Measurements from ENCODE around the gene ACER2. TPM values are rescaled to one million over a fixed set of nuclear protein-coding genes. Genes with fewer than 3 reads are reported as not detected.

The ACER2 gene
- total and polyA plus RNA-seq, 2 donors (not counting 1 experiment from before 2014, with no cell fraction given), result 1.2 to 4.5 TPM

- H3K27me3 ChIP-seq (ENCODE audit: control insufficient read depth, insufficient read depth, low read length), result no peaks in the 10 kb centered on the region
- no peaks in the 10 kb centered on the region for H3K79me2 ChIP-seq (ENCODE audit: control insufficient read depth, insufficient read depth, low read length)
- no peak for DNase-seq (ENCODE audit: low read depth in 2 of 2)
- H3K27ac ChIP-seq (ENCODE audit: insufficient read depth, low read length), result no peak overlapping the region
- no peak overlapping the region for H3K9ac ChIP-seq (ENCODE audit: insufficient read depth, low read length)
- no peak overlapping the region for H3K4me3 ChIP-seq (replicated peaks in 1 of 4; ENCODE audit: control extremely low read depth in 1 of 4, insufficient read depth in 1 of 4, low read depth in 3 of 4, low read length in 4 of 4)
- TF ChIP-seq, protein P1, sequence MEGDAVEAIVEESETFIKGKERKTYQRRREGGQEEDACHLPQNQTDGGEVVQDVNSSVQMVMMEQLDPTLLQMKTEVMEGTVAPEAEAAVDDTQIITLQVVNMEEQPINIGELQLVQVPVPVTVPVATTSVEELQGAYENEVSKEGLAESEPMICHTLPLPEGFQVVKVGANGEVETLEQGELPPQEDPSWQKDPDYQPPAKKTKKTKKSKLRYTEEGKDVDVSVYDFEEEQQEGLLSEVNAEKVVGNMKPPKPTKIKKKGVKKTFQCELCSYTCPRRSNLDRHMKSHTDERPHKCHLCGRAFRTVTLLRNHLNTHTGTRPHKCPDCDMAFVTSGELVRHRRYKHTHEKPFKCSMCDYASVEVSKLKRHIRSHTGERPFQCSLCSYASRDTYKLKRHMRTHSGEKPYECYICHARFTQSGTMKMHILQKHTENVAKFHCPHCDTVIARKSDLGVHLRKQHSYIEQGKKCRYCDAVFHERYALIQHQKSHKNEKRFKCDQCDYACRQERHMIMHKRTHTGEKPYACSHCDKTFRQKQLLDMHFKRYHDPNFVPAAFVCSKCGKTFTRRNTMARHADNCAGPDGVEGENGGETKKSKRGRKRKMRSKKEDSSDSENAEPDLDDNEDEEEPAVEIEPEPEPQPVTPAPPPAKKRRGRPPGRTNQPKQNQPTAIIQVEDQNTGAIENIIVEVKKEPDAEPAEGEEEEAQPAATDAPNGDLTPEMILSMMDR (conservative IDR thresholded peaks at IDR 0.05 in 1 of 2, IDR thresholded peaks at IDR 0.05 in 1 of 2; ENCODE audit: low read depth in 1 of 2, low read length in 2 of 2), result no peak
- TF ChIP-seq EZH2 (IDR thresholded peaks at IDR 0.05; ENCODE audit: low read length, missing control alignments), result no peak
- no peak overlapping the region for H3K4me2 ChIP-seq (ENCODE audit: extremely low read depth, insufficient read depth, low read length)
- H3K4me1 ChIP-seq (ENCODE audit: control insufficient read depth, extremely low read depth, insufficient read depth, low read length), result peaks cover 2% of the 10 kb centered on the region
- H3K36me3 ChIP-seq (ENCODE audit: control insufficient read depth, insufficient read depth, low read length), result no peaks in the 10 kb centered on the region
- H3K9me3 ChIP-seq (ENCODE audit: control insufficient read depth, insufficient read depth, low read depth, low read length), result no peaks in the 10 kb centered on the region
- H2AFZ ChIP-seq (ENCODE audit: low read length), result no peak overlapping the region
- no peaks in the 10 kb centered on the region for H4K20me1 ChIP-seq (ENCODE audit: control insufficient read depth, extremely low read depth, insufficient read depth, low read length)
These were observed 3.0 kb upstream of the ACER2 start for GRCh38 chr9:19405771-19406170.

- H3K4me2 ChIP-seq (ENCODE audit: extremely low read depth, insufficient read depth, low read length), result peak overlapping the region; percentile 81
- no peak for TF ChIP-seq EZH2 (IDR thresholded peaks at IDR 0.05; ENCODE audit: low read length, missing control alignments)
- TF ChIP-seq, protein P1 (conservative IDR thresholded peaks at IDR 0.05 in 1 of 2, IDR thresholded peaks at IDR 0.05 in 1 of 2; ENCODE audit: low read depth in 1 of 2, low read length in 2 of 2), result no peak
- DNase-seq (ENCODE audit: low read depth in 2 of 2), result peak in 1 of 2 donors; percentile 6
- peak overlapping the region; percentile 86 for H2AFZ ChIP-seq (ENCODE audit: low read length)
- peak overlapping the region; percentile 35 to 93 (median 74) for H3K4me3 ChIP-seq (replicated peaks in 1 of 4; ENCODE audit: control extremely low read depth in 1 of 4, insufficient read depth in 1 of 4, low read depth in 3 of 4, low read length in 4 of 4)
- peaks cover 2% of the 10 kb centered on the region for H3K4me1 ChIP-seq (ENCODE audit: control insufficient read depth, extremely low read depth, insufficient read depth, low read length)
- no peaks in the 10 kb centered on the region for H3K27me3 ChIP-seq (ENCODE audit: control insufficient read depth, insufficient read depth, low read length)
- no peaks in the 10 kb centered on the region for H3K79me2 ChIP-seq (ENCODE audit: control insufficient read depth, insufficient read depth, low read length)
- no peaks in the 10 kb centered on the region for H3K36me3 ChIP-seq (ENCODE audit: control insufficient read depth, insufficient read depth, low read length)
- H3K9me3 ChIP-seq (ENCODE audit: control insufficient read depth, insufficient read depth, low read depth, low read length), result no peaks in the 10 kb centered on the region
- H3K9ac ChIP-seq (ENCODE audit: insufficient read depth, low read length), result no peak overlapping the region
- no peaks in the 10 kb centered on the region for H4K20me1 ChIP-seq (ENCODE audit: control insufficient read depth, extremely low read depth, insufficient read depth, low read length)
- H3K27ac ChIP-seq (ENCODE audit: insufficient read depth, low read length), result no peak overlapping the region
These were observed 505 bp upstream of the ACER2 start for GRCh38 chr9:19408316-19408692.

DNA sequence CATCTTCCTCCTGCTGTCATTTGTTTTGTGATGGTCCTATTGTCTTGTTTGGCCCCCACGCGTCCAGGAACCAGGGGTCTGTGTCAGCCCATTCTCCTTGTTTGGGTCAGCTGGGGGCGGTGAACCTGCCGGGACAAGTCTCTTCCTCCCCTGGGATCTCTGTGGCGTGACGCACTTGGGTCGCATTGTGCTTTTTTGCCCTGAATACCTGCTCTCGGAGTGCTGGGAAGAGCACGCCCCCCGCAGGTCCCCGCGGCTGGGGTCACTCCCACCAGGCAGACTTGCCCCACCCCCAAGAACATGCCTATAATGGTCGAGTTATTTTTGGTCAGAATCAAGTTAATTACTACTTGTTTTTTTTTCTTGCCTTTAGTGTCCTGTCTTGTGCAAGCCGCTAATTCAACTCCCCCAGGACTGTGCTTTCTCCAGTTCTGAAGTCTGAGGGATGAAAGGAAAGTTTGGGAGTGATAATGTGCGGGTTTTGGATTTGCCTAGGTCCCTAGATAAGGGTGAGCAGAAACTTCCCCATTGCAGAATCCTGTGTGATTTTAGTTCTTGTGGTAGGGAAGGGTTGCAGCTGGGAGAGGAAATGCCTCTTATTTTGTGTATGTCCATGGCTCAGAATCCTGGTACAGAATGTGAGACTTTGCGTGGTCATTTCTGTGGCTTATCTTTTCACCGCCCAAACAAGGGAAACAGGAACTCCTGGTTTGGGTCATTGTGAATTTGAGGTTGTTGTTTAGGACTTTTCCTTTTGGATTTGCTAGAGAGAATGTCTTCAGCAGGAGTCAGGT, 789 bp downstream of the ACER2 start:
- DNase-seq (ENCODE audit: low read depth in 2 of 2), result peak; percentile 8 to 12
- TF ChIP-seq, protein P1 (conservative IDR thresholded peaks at IDR 0.05 in 1 of 2, IDR thresholded peaks at IDR 0.05 in 1 of 2; ENCODE audit: low read depth in 1 of 2, low read length in 2 of 2), result no peak
- TF ChIP-seq EZH2 (IDR thresholded peaks at IDR 0.05; ENCODE audit: low read length, missing control alignments), result peak; percentile 26
- peak overlapping the region; percentile 94 for H3K4me2 ChIP-seq (ENCODE audit: extremely low read depth, insufficient read depth, low read length)

More for the DNA sequence above, 789 bp downstream of the ACER2 start:
- peak overlapping the region; percentile 88 for H2AFZ ChIP-seq (ENCODE audit: low read length)
- no peaks in the 10 kb centered on the region for H3K9me3 ChIP-seq (ENCODE audit: control insufficient read depth, insufficient read depth, low read depth, low read length)
- no peaks in the 10 kb centered on the region for H3K79me2 ChIP-seq (ENCODE audit: control insufficient read depth, insufficient read depth, low read length)
- no peaks in the 10 kb centered on the region for H3K36me3 ChIP-seq (ENCODE audit: control insufficient read depth, insufficient read depth, low read length)
- H3K27me3 ChIP-seq (ENCODE audit: control insufficient read depth, insufficient read depth, low read length), result no peaks in the 10 kb centered on the region
- H3K27ac ChIP-seq (ENCODE audit: insufficient read depth, low read length), result no peak overlapping the region
- peak overlapping the region; percentile 32 for H3K9ac ChIP-seq (ENCODE audit: insufficient read depth, low read length)
- H4K20me1 ChIP-seq (ENCODE audit: control insufficient read depth, extremely low read depth, insufficient read depth, low read length), result no peaks in the 10 kb centered on the region
- peak overlapping the region; percentile 63 to 93 (median 79) for H3K4me3 ChIP-seq (replicated peaks in 1 of 4; ENCODE audit: control extremely low read depth in 1 of 4, insufficient read depth in 1 of 4, low read depth in 3 of 4, low read length in 4 of 4)
- peaks cover 2% of the 10 kb centered on the region for H3K4me1 ChIP-seq (ENCODE audit: control insufficient read depth, extremely low read depth, insufficient read depth, low read length)

All from fibroblast of lung (primary cell).